H1 (cell line): ENCODE results near the gene OAS3. TPM values are rescaled to one million over a fixed set of nuclear protein-coding genes. Genes with fewer than 3 reads are reported as not detected.

Experiments used
- ATF2 ChIP-seq: IDR thresholded peaks from 2 replicates; pipeline ENCODE4 v1.6.1; 2012; ENCODE audit warnings: low read length, inconsistent platforms
- CBX8 ChIP-seq: fragments of 300-800, 300-1000 bp; sonication (generic); IDR thresholded peaks from 2 replicates; pipeline ENCODE4 v1.7.1; 2016; ENCODE audit warnings: low read depth, low read length, borderline replicate concordance
- CHD1 ChIP-seq: IDR thresholded peaks from 2 replicates; pipeline ENCODE4 v1.6.1; 2012; ENCODE audit warnings: low read depth, low read length, improper control_type of control experiment
- CHD2 ChIP-seq: IDR thresholded peaks from 2 replicates; pipeline ENCODE4 v1.6.1; 2012; ENCODE audit warnings: low read length, improper control_type of control experiment
- KDM4A ChIP-seq: IDR thresholded peaks from one replicate; pipeline ENCODE4 v1.7.1; 2012; ENCODE audit warnings: low read depth, mild to moderate bottlenecking, moderate library complexity, low read length, inconsistent platforms; ENCODE audit not compliant: severe bottlenecking
- PHF8 ChIP-seq: fragments of 200-600 bp; sonication (generic); conservative IDR thresholded peaks from 2 replicates; pipeline ENCODE4 v1.7.1; 2012; ENCODE audit warnings: low read depth, mild to moderate bottlenecking, inconsistent platforms, low read length, moderate library complexity
- SIX5 ChIP-seq: IDR thresholded peaks from 2 replicates; pipeline ENCODE4 v1.6.1; 2011; ENCODE audit warnings: mild to moderate bottlenecking, low read depth, low read length
- SP2 ChIP-seq: IDR thresholded peaks from 2 replicates; pipeline ENCODE4 v1.6.1; 2012; ENCODE audit warnings: mild to moderate bottlenecking, low read length, inconsistent platforms
- SUZ12 ChIP-seq: fragments of 200-600 bp; sonication (generic); IDR thresholded peaks from 2 replicates; pipeline ENCODE4 v1.6.1; 2012; ENCODE audit warnings: mild to moderate bottlenecking, inconsistent platforms, low read length, moderate library complexity, mixed read lengths
- USF2 ChIP-seq: IDR thresholded peaks from 2 replicates; pipeline ENCODE4 v1.6.1; 2011; ENCODE audit warnings: low read length, improper control_type of control experiment
- polyA plus RNA-seq, 7 experiments: library from polyadenylated mRNA; depleted of rRNA in 3 of 7; stranded (reverse) in 5 of 7; unstranded in 2 of 7; fragments of >200 nt in 5 of 7; fragments of 200-250 nt in 2 of 7; gene quantifications; 1 replicate in 5 of 7; 2 replicates in 1 of 7; 4 replicates in 1 of 7; pipeline versions ENCODE4 v1.2.1 to v1.2.3, GENCODE V29; 2011 to 2013; ENCODE audit warnings: missing spikeins in 2 of 7, mixed read lengths in 2 of 7
- total RNA-seq: library from RNA; stranded (reverse); fragmentation: NEBNext Ultra II Directional; extraction: Animal tissue kit (Norgen Biotek cat#: 25700); gene quantifications from 2 replicates; pipeline ENCODE4 v1.2.1, GENCODE V29; 2021

OAS3 gene
- total and polyA plus RNA-seq, 2 of the 8 experiments (the other 6 are each of a cell fraction or from before 2014, with no cell fraction given) = 0.73 to 3.7 TPM

GRCh38 chr12:112961074-112961473, 22.8 kb downstream of the OAS3 start (continued):
- TF ChIP-seq ATF2 (no peak), SP2 (no peak), KDM4A (no peak), SUZ12 (no peak), USF2 (no peak), CBX8 (no peak), SIX5 (no peak), CHD1 (no peak), CHD2 (no peak), PHF8 (no peak)
